ENCODE data around the gene MT1H. TPM values are rescaled to one million over a fixed set of nuclear protein-coding genes. Genes with fewer than 3 reads are reported as not detected.

MT1H gene
- total and polyA plus RNA-seq, 2 of the 13 experiments (the other 11 are each of a cell fraction or from before 2014, with no cell fraction given): 0.60 TPM; not detected in 1

GRCh38 chr16:56643080-56643778 is 26.4 kb upstream of the MT1H start (continued):
- TF ChIP-seq ATF6 (CRISPR knock-in tag; conservative IDR thresholded peaks at IDR 0.05) (no peak), SP2 (CRISPR knock-in tag; IDR thresholded peaks at IDR 0.05) (peak; percentile 46; the same call in 1 of the 2 replicates), NFKBIZ (CRISPR knock-in tag; IDR thresholded peaks at IDR 0.05) (no peak), ZNF609 (CRISPR knock-in tag; IDR thresholded peaks at IDR 0.05; ENCODE audit: borderline replicate concordance) (0 out of 2 replicates have a peak, but pooled peaks have one; percentile 18), ARID4A (CRISPR knock-in tag; IDR thresholded peaks at IDR 0.05; ENCODE audit: borderline replicate concordance) (peak; percentile 37; the same call in 1 of the 2 replicates), STAT6 (CRISPR knock-in tag; IDR thresholded peaks at IDR 0.05; ENCODE audit: borderline replicate concordance) (no peak), POLR2G (IDR thresholded peaks at IDR 0.05; ENCODE audit: low read depth, low read length) (no peak), ZNF251 (CRISPR knock-in tag; IDR thresholded peaks at IDR 0.05) (no peak), SRY (CRISPR knock-in tag; IDR thresholded peaks at IDR 0.05) (no peak), CCAR2 (optimal IDR thresholded peaks at IDR 0.05; ENCODE audit: low read depth, low read length) (no peak), ONECUT2 (CRISPR knock-in tag; IDR thresholded peaks at IDR 0.05) (no peak), ZFP41 (CRISPR knock-in tag; IDR thresholded peaks at IDR 0.05; ENCODE audit: borderline replicate concordance) (no peak), ZBTB14 (CRISPR knock-in tag; IDR thresholded peaks at IDR 0.05) (no peak)

All from HepG2 (cell line).